Motor neuron (in vitro differentiated cells): ENCODE measurements around the gene DLG2. TPM values are rescaled to one million over a fixed set of nuclear protein-coding genes. Genes with fewer than 3 reads are reported as not detected.
"Not testable (repeated sequence)": the region's sequence is repeated elsewhere in the genome, so short reads cannot be mapped to it uniquely, and the experiment has no call there.

Source experiments
- ATAC-seq, 8 experiments: fragments of 200-7000 bp; cut with Tn5 transposase; replicated peaks in 6 of 8; 2 replicates each; pipeline ENCODE4 v1.8.0; 2021; ENCODE audit warnings: mild to moderate bottlenecking in 8 of 8, moderate library complexity in 8 of 8
- H3K27ac ChIP-seq, 2 donors: fragments of 250-450 bp; sonication (Bioruptor Pico); 2 replicates each; pipeline ENCODE4 v1.9.0; 2021; ENCODE audit warnings: antibody characterized with exemption in 2 of 2, mild to moderate bottlenecking in 2 of 2, moderate library complexity in 1 of 2
- H3K4me1 ChIP-seq, 2 donors: fragments of 250-450 bp; sonication (Bioruptor Pico); replicated peaks in 1 of 2; 2 replicates each; pipeline ENCODE4 v1.6.1; 2021; ENCODE audit warnings: antibody characterized with exemption in 2 of 2, mild to moderate bottlenecking in 2 of 2, moderate library complexity in 1 of 2
- H3K4me3 ChIP-seq, 5 donors: fragments of 250-450 bp; sonication (Bioruptor Pico); 2 replicates each; pipeline ENCODE4 v1.9.0; 2021; ENCODE audit warnings: antibody characterized with exemption in 5 of 5, mild to moderate bottlenecking in 5 of 5, moderate library complexity in 4 of 5
- WGBS, 10 experiments: fragments of 450-650 bp; shearing (Covaris generic); methylation state at CpG; one replicate each; pipeline ENCODE4 v1.0.0; 2022; 5-methylcytosine and 5-hydroxymethylcytosine counted together
- in situ Hi-C, 9 experiments: fragments of 400-800 bp; cut with MboI; loops; one replicate each; pipeline ENCODE4 v1.15.0; 2021; ENCODE audit warnings: low sequenced_read_pairs in 9 of 9, low pct_unique_long_range_greater_than_20kb in 2 of 9; ENCODE audit not compliant: unreplicated experiment in 9 of 9
- total RNA-seq, 8 experiments: library from RNA; unstranded; fragments of 300-600 nt; gene quantifications; 2 replicates each; pipeline versions ENCODE4 v1.2.3 to v1.2.4, GENCODE V29; 2022

Gene DLG2
- total RNA-seq, 8 experiments from 2014 or later = 1.3 to 17.5 (median 6.5) TPM

GRCh38 chr11:83751041-83751440, 1876.1 kb downstream of the DLG2 start:
- in situ Hi-C loops = no loop called here
- Histone ChIP-seq H3K4me3 (no peak overlapping the region), H3K27ac (no peak overlapping the region), H3K4me1 (no peaks in the 10 kb centered on the region)
- no peak for ATAC-seq
- WGBS, 10 experiments = 0 to 77% (median 13%) methylated on average over 1 of the region's 1 CpG; no CpG with 5 or more reads in 3 of the 10 experiments

DNA sequence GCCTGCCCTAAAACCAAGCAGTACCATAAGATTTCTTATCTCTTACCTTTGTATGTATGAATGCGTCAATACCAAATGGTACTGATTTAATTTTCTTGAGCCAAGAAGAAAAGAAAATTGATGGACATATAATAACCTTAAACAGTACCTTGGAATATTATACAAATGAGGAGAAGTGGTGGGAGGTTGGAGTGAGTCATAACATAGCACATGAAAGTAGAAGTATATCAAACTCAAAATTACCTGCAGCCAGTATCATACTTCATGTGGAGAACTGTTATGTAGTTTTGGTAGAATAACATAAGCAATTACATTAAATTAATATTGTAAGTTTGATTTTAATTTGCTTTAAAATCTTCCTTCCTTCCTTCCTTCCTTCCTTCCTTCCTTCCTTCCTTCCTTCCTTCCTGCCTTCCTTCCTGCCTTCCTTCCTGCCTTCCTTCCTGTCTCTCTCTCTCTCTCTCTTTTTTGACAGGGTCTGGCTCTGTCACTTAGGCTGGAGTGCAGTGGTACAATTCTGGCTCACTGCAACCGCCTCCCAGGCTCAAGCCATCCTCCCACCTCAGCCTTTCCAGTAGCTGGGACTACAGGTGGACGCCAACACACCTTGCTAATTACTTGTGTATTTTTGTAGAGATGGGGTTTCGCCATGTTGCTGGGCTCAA, 1880.1 kb downstream of the DLG2 start:
- in situ Hi-C loops = no loop called here
- Histone ChIP-seq H3K4me3 (no peak overlapping the region), H3K27ac (no peak overlapping the region), H3K4me1 (no peaks in the 10 kb centered on the region)
- ATAC-seq = no peak
- WGBS, 10 experiments = 13 to 100% (median 89%) methylated on average over 1 to 4 of the region's 4 CpGs

DNA sequence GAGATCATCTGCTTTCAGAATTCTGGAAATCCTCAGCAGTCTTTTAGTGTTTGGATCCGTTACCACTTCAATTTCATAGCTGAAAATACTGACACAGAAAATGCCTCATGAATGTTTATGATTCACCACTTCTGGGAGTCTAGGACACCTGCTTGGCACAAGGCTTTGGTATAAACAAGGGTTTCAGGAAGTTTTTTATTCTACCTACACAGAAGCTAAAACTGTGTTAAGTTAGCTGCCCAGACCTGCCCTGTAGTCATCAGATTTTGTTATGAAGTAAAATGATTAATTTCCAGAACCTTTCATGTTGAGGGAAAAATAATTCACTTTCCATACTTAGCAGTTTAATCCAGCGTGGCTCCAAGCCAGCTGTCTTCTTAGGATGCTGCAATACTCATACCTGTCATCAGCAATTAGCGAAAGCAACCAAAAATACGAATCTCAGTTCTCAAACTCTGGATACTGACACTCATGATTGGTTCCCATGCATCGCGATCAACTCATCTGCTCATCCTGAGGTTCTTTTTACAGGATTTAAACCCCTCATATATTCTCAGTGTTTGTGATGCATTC, 1882.4 kb downstream of the DLG2 start:
- H3K4me3 ChIP-seq = no peak overlapping the region
- H3K27ac ChIP-seq = no peak overlapping the region
- WGBS, 10 experiments = 16 to 93% (median 67%) methylated on average over 1 to 6 of the region's 6 CpGs
- no peak for ATAC-seq
- no peaks in the 10 kb centered on the region for H3K4me1 ChIP-seq
- in situ Hi-C loops = no loop called here

GRCh38 chr11:83736684-83737083, 1890.5 kb downstream of the DLG2 start:
- ATAC-seq = peak in 1 of 8 experiments; percentile 36
- in situ Hi-C loops = no loop called here
- H3K4me3 ChIP-seq = no peak overlapping the region
- no peak overlapping the region for H3K27ac ChIP-seq
- no peaks in the 10 kb centered on the region for H3K4me1 ChIP-seq

- 20 to 100% (median 100%) methylated on average over 1 of the region's 1 CpG; no CpG with 5 or more reads in 5 of the 10 experiments for WGBS, 10 experiments
- H3K27ac ChIP-seq = no peak overlapping the region
- H3K4me3 ChIP-seq = no peak overlapping the region
- H3K4me1 ChIP-seq = no peaks in the 10 kb centered on the region
- no peak for ATAC-seq
- in situ Hi-C loops = no loop called here
Observed at GRCh38 chr11:83734120-83734519, 1893.0 kb downstream of the DLG2 start.

GRCh38 chr11:83731288-83731687, 1895.9 kb downstream of the DLG2 start:
- 40 to 100% (median 94%) methylated on average over 1 of the region's 2 CpGs; no CpG with 5 or more reads in 6 of the 10 experiments for WGBS, 10 experiments
- ATAC-seq, H3K4me3 ChIP-seq, H3K27ac ChIP-seq, in situ Hi-C loops, H3K4me1 ChIP-seq: not testable (repeated sequence)

- peaks cover 16 to 18% of the 10 kb centered on the region in 2 donors for H3K4me1 ChIP-seq
- in situ Hi-C loops = no loop called here
- WGBS, 10 experiments = 43 to 100% (median 87%) methylated on average over 1 to 2 of the region's 2 CpGs; no CpG with 5 or more reads in 2 of the 10 experiments
- H3K4me3 ChIP-seq = no peak overlapping the region
- no peak for ATAC-seq
- no peak overlapping the region for H3K27ac ChIP-seq
Observed at GRCh38 chr11:83728281-83728680, 1898.9 kb downstream of the DLG2 start.

DNA sequence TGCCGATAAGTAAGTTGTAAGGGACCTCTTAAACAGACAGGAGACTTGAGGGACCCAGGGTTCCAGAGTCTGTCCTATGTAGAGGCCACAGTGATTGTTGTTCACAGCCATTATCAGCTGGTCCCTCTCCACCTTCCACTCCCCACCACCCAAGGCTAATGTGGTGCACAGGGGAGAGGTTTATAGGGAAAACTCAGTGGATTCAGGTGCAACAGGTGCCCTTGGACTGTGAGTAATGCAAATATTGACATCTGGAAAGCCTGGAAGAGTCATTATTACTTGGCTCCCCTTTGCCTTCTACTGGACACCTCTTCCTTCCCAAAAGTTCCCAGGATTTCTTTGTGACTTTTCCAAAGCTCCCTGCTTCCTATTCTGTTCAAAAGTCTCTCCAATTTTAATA, 1899.9 kb downstream of the DLG2 start:
- no peak for ATAC-seq
- in situ Hi-C loops = no loop called here
- no peak overlapping the region for H3K27ac ChIP-seq
- WGBS, 10 experiments = 67 to 100% (median 83%) methylated on average over 1 of the region's 1 CpG; no CpG with 5 or more reads in 7 of the 10 experiments
- H3K4me1 ChIP-seq = peaks cover 16 to 18% of the 10 kb centered on the region in 2 donors
- H3K4me3 ChIP-seq = no peak overlapping the region

DNA sequence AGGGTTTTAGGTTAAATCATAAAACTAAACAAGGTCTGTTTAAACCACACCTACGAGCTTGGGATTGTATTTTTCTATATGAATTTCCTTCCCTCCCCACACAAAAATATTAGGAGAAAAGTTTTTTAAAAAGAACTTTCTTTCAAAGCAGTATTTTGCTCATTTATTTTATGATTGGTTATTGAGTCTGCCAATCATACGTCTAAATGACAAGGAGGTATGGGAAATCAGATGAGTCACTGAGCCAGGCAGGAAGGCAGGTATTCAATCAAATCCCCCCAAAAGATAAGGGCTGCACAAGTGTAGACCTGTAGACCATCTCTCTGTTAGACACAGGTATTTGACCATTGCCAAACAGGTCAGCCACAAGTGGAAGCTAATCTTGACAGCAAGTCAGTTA, 1900.8 kb downstream of the DLG2 start:
- in situ Hi-C loops = no loop called here
- peaks cover 16 to 18% of the 10 kb centered on the region in 2 donors for H3K4me1 ChIP-seq
- no peak for ATAC-seq
- no peak overlapping the region for H3K4me3 ChIP-seq
- 0 to 100% (median 69%) methylated on average over 1 to 2 of the region's 2 CpGs; no CpG with 5 or more reads in 2 of the 10 experiments for WGBS, 10 experiments
- H3K27ac ChIP-seq = no peak overlapping the region

GRCh38 chr11:83725728-83726127, 1901.4 kb downstream of the DLG2 start:
- in situ Hi-C loops = no loop called here
- no peak overlapping the region for H3K4me3 ChIP-seq

GRCh38 chr11:83725269-83725560, 1901.9 kb downstream of the DLG2 start:
- Histone ChIP-seq H3K27ac (no peak overlapping the region), H3K4me3 (no peak overlapping the region), H3K4me1 (peaks cover 16 to 21% of the 10 kb centered on the region in 2 donors)
- peak in 2 of 8 experiments; percentile 14 to 40 for ATAC-seq
- WGBS, 10 experiments = 0 to 58% (median 35%) methylated on average over 1 to 4 of the region's 4 CpGs; no CpG with 5 or more reads in 2 of the 10 experiments
- in situ Hi-C loops = no loop called here

More at GRCh38 chr11:83725728-83726127, 1901.4 kb downstream of the DLG2 start:
- Histone ChIP-seq H3K27ac (no peak overlapping the region), H3K4me1 (peaks cover 16 to 21% of the 10 kb centered on the region in 2 donors)
- 0 to 100% (median 55%) methylated on average over 1 to 4 of the region's 4 CpGs for WGBS, 10 experiments
- ATAC-seq = peak in 1 of 8 experiments; percentile 11

GRCh38 chr11:83723999-83724398, 1903.1 kb downstream of the DLG2 start:
- peak; percentile 27 to 84 (median 48) for ATAC-seq
- no peak overlapping the region for H3K27ac ChIP-seq
- H3K4me3 ChIP-seq = no peak overlapping the region
- peaks cover 16 to 21% of the 10 kb centered on the region in 2 donors for H3K4me1 ChIP-seq
- WGBS, 10 experiments = 0 to 86% (median 33%) methylated on average over 1 to 5 of the region's 6 CpGs; no CpG with 5 or more reads in 2 of the 10 experiments
- in situ Hi-C loops = loop anchor here in 1 of 9 experiments (25.0 kb wide), 1 partner anchor 412 kb away; no protein-coding TSS in a partner anchor

DNA sequence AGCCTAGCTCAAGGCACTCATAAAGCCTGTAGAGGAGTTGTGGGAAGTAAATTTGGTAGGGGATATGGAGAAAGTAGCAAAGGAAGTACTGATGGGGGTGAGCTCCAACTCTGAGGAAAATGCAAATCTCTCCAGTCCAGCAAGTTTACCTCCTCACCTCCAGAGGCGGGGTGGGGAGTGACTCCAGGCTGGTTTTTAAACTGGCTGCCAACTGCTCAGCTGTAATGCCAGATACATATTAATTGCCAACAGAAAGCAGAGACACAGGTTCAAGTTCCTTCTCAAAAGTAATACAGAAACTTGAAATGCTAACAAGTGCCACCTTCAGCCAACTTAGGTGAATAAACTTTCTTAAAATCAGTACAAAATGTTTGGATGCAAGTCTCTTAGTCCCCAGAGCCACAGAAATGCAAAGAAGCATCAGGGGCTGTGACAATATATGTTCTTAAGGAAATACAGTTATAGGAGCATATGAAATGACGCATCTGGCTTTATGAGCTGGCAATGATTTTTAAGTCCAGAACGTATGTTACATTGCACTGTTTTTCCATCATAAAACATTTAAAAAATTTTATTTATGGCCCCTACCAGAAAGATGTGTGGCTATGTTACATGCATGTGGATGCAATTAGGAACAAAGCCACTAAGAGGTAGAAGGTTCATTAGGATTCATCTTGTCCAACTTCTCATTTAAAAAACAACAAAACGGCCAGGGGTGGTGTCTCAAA, 1904.6 kb downstream of the DLG2 start:
- no peak overlapping the region for H3K27ac ChIP-seq
- in situ Hi-C loops = loop anchor here in 1 of 9 experiments (25.0 kb wide), 1 partner anchor 410 kb away; no protein-coding TSS in a partner anchor
- ATAC-seq = no peak
- H3K4me3 ChIP-seq = no peak overlapping the region
- whole genome bisulfite sequencing, 10 experiments = 20 to 100% (median 85%) methylated on average over 1 to 4 of the region's 4 CpGs
- H3K4me1 ChIP-seq = peaks cover 16 to 21% of the 10 kb centered on the region in 2 donors
